Immature natural killer cell (primary cell): ENCODE results near the gene FAM110C. TPM values are rescaled to one million over a fixed set of nuclear protein-coding genes. Genes with fewer than 3 reads are reported as not detected.
"Not testable (repeated sequence)": the region's sequence is repeated elsewhere in the genome, so short reads cannot be mapped to it uniquely, and the experiment has no call there.

Experiments
- DNase-seq, 3 donors: peaks; one replicate each; pipeline ENCODE4 v3.0.0; 2022; ENCODE audit warnings: mixed read lengths in 1 of 3
- H3K27ac Mint-ChIP-seq, 6 donors: one replicate each; pipeline ENCODE4 v1.8.0; 2020; ENCODE audit warnings: mixed read lengths in 6 of 6, mild to moderate bottlenecking in 5 of 6, inconsistent platforms in 4 of 6, moderate library complexity in 3 of 6
- H3K27me3 Mint-ChIP-seq, 3 donors: one replicate each; pipeline ENCODE4 v1.8.0; 2020 to 2021; ENCODE audit warnings: low read depth in 3 of 3, mild to moderate bottlenecking in 3 of 3, mixed read lengths in 3 of 3, moderate library complexity in 3 of 3, inconsistent platforms in 1 of 3
- H3K36me3 Mint-ChIP-seq, 3 donors: one replicate each; pipeline ENCODE4 v1.8.0; 2020; ENCODE audit warnings: mixed read lengths in 3 of 3, inconsistent platforms in 2 of 3, mild to moderate bottlenecking in 2 of 3
- H3K4me1 Mint-ChIP-seq, 2 donors: one replicate each; pipeline ENCODE4 v1.8.0; 2020; ENCODE audit warnings: inconsistent platforms in 2 of 2, mild to moderate bottlenecking in 2 of 2, mixed read lengths in 2 of 2, moderate library complexity in 1 of 2
- H3K4me3 Mint-ChIP-seq, 5 donors: one replicate each; pipeline ENCODE4 v1.8.0; 2020; ENCODE audit warnings: mild to moderate bottlenecking in 5 of 5, mixed read lengths in 5 of 5, inconsistent platforms in 3 of 5, moderate library complexity in 3 of 5
- H3K9me3 Mint-ChIP-seq, 6 donors: one replicate each; pipeline ENCODE4 v1.8.0; 2020; ENCODE audit warnings: mild to moderate bottlenecking in 6 of 6, mixed read lengths in 6 of 6, inconsistent platforms in 4 of 6, moderate library complexity in 3 of 6
- polyA plus RNA-seq, 3 donors: library from polyadenylated mRNA; unstranded; fragments of 300-500 nt; fragmentation: Illumina TruSeq; gene quantifications; one replicate each; pipeline ENCODE4 v1.2.3, GENCODE V29; 2021

Gene FAM110C
- polyA plus RNA-seq, 3 donors from 2014 or later, result 1.9 to 2.8 TPM; not detected in 1

DNA sequence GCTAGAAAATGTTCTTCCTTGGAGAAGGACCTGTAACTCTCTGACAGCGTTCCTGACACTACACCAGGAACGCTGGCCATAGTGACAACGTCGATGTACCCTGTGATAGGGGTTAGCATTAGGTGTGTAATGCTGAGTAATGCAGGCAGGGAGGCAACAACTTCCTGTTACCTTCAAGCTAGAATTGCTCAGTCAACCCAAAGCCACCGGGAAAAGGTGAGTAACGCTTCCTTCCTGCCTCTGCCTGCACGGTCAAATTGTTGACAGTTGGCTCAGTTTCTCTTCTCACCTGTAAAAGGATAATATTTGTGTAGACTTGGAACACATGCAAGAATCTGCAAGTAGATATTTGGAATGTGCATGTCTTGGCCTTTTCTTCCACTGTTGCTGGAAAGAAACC is 12.7 kb downstream of the FAM110C start:
- Mint-ChIP-seq H3K4me1 (peaks cover 21 to 24% of the 10 kb centered on the region in 2 donors), H3K27me3 (peaks cover 0 to 7% (median 7%) of the 10 kb centered on the region in 3 donors), H3K36me3 (peaks cover 0 to 12% (median 7%) of the 10 kb centered on the region in 3 donors), H3K9me3 (no peaks in the 10 kb centered on the region), H3K4me3 (peak overlapping the region in 2 of 5 donors; percentile 12 to 27), H3K27ac (peak overlapping the region in 3 of 6 donors; percentile 13 to 72 (median 46))
- DNase-seq, result no peak

DNA sequence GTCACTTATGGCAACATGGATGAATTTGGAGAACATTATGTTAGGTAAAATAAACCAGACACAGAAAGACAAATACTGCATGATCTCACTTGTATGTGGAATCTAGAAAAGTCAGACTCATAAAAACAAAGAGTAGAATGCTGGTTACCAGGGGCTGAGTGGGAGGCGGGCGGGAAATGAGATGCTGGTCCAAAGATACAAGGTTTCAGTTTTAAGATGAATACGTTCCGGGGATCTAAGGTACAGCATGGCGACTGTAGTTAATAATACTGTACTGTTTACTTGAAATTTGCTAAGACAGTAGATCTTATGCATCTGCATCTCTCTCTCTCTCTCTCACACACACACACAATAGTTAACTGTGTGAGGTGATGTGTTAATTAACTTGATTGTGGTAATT is 14.2 kb downstream of the FAM110C start:
- Mint-ChIP-seq H3K27me3 (peaks cover 0 to 7% (median 5%) of the 10 kb centered on the region in 3 donors), H3K36me3 (peaks cover 0 to 9% (median 0%) of the 10 kb centered on the region in 3 donors), H3K4me1 (peaks cover 37 to 40% of the 10 kb centered on the region in 2 donors), H3K27ac (no peak overlapping the region), H3K4me3 (no peak overlapping the region), H3K9me3 (no peaks in the 10 kb centered on the region)
- no peak for DNase-seq

- H3K27ac Mint-ChIP-seq, result no peak overlapping the region
- H3K9me3 Mint-ChIP-seq, result no peaks in the 10 kb centered on the region
- no peak overlapping the region for H3K4me3 Mint-ChIP-seq
- peaks cover 48 to 49% of the 10 kb centered on the region in 2 donors for H3K4me1 Mint-ChIP-seq
- DNase-seq, result no peak
- H3K27me3 Mint-ChIP-seq, result peaks cover 0 to 5% (median 4%) of the 10 kb centered on the region in 3 donors
- H3K36me3 Mint-ChIP-seq, result no peaks in the 10 kb centered on the region
Measured at GRCh38 chr2:29253-29652, 17.1 kb downstream of the FAM110C start.

GRCh38 chr2:28406-28975 is 17.8 kb downstream of the FAM110C start:
- peak overlapping the region in 5 of 6 donors; percentile 10 to 79 (median 47) for H3K27ac Mint-ChIP-seq

GRCh38 chr2:26891-27290 is 19.4 kb downstream of the FAM110C start:
- H3K4me1 Mint-ChIP-seq, result peaks cover 59 to 60% of the 10 kb centered on the region in 2 donors
- H3K27me3 Mint-ChIP-seq, result peaks cover 2 to 5% (median 4%) of the 10 kb centered on the region in 3 donors
- peak overlapping the region in 1 of 5 donors; percentile 7 for H3K4me3 Mint-ChIP-seq
- H3K36me3 Mint-ChIP-seq, result no peaks in the 10 kb centered on the region
- H3K27ac Mint-ChIP-seq, result no peak overlapping the region
- H3K9me3 Mint-ChIP-seq, result peaks cover 0 to 5% (median 0%) of the 10 kb centered on the region in 6 donors
- no peak for DNase-seq

More at GRCh38 chr2:28406-28975, 17.8 kb downstream of the FAM110C start:
- Mint-ChIP-seq H3K4me1 (peaks cover 48 to 49% of the 10 kb centered on the region in 2 donors), H3K4me3 (peak overlapping the region in 3 of 5 donors; percentile 0 to 32 (median 21)), H3K36me3 (no peaks in the 10 kb centered on the region), H3K27me3 (peaks cover 2 to 5% (median 4%) of the 10 kb centered on the region in 3 donors), H3K9me3 (no peaks in the 10 kb centered on the region)
- DNase-seq, result no peak

DNA sequence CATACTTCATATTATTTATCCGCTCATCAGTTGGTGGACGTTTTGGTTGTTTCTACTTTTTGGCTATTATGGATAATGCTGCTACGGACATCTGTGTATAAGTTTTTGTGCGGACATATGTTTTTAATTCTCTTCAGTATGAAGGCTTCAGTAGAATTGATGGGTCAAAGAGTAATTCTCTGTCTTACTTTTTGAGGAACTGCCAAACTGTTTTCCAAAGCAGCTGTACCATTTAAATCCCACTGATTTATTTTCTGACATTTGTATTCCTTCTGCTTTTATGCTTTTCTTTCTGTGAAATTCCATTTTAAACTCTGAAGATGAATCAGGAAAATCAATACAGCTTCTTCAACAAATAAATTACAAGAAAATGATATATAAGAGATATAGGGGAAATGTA is 20.8 kb downstream of the FAM110C start:
- peaks cover 62 to 66% of the 10 kb centered on the region in 2 donors for H3K4me1 Mint-ChIP-seq
- no peak overlapping the region for H3K27ac Mint-ChIP-seq

GRCh38 chr2:24591-24990 is 21.7 kb downstream of the FAM110C start:
- Mint-ChIP-seq H3K27ac (peak overlapping the region in 4 of 6 donors; percentile 37 to 79 (median 42)), H3K4me3 (peak overlapping the region in 2 of 5 donors; percentile 60 to 67), H3K4me1 (peaks cover 67 to 73% of the 10 kb centered on the region in 2 donors)
- H3K27me3 Mint-ChIP-seq, H3K36me3 Mint-ChIP-seq, DNase-seq, H3K9me3 Mint-ChIP-seq: not testable (repeated sequence)

More for the DNA sequence above, 20.8 kb downstream of the FAM110C start:
- peaks cover 0 to 5% (median 0%) of the 10 kb centered on the region in 6 donors for H3K9me3 Mint-ChIP-seq
- H3K27me3 Mint-ChIP-seq, result peaks cover 2 to 4% (median 3%) of the 10 kb centered on the region in 3 donors
- H3K4me3 Mint-ChIP-seq, result no peak overlapping the region
- DNase-seq, result no peak
- no peaks in the 10 kb centered on the region for H3K36me3 Mint-ChIP-seq

DNA sequence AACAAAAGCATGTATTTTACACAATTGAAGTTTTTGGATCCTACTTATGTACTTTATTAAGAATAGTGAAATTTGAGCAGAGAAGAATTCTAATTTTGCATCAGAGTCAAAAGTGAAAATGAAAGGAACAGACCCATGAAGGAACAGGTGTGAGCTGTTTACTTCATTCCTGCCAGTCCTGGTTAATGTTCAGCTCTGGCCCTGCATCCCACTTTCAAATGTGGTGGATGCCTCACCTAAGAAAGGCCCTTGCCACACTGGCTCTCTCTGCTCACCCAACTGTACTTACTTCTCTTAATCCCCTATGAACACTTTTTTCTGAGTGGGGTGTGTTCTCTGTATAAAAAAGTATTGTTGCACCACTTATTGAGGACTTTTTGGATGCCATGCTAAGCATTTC is 22.2 kb downstream of the FAM110C start:
- Mint-ChIP-seq H3K27ac (peak overlapping the region in 5 of 6 donors; percentile 42 to 79 (median 57)), H3K4me1 (peaks cover 67 to 73% of the 10 kb centered on the region in 2 donors), H3K27me3 (peaks cover 2 to 4% (median 2%) of the 10 kb centered on the region in 3 donors), H3K9me3 (peaks cover 0 to 5% (median 0%) of the 10 kb centered on the region in 6 donors), H3K4me3 (peak overlapping the region; percentile 14 to 67 (median 61)), H3K36me3 (no peaks in the 10 kb centered on the region)
- DNase-seq, result peak; percentile 25 to 31 (median 29)

- Mint-ChIP-seq H3K4me1 (peaks cover 67 to 73% of the 10 kb centered on the region in 2 donors), H3K27me3 (peaks cover 0 to 2% (median 0%) of the 10 kb centered on the region in 3 donors), H3K9me3 (peaks cover 0 to 5% (median 0%) of the 10 kb centered on the region in 6 donors), H3K4me3 (peak overlapping the region in 2 of 5 donors; percentile 30 to 45), H3K36me3 (no peaks in the 10 kb centered on the region), H3K27ac (peak overlapping the region in 1 of 6 donors; percentile 28)
- no peak for DNase-seq
Measured at GRCh38 chr2:23283-23682, 23.0 kb downstream of the FAM110C start.

DNA sequence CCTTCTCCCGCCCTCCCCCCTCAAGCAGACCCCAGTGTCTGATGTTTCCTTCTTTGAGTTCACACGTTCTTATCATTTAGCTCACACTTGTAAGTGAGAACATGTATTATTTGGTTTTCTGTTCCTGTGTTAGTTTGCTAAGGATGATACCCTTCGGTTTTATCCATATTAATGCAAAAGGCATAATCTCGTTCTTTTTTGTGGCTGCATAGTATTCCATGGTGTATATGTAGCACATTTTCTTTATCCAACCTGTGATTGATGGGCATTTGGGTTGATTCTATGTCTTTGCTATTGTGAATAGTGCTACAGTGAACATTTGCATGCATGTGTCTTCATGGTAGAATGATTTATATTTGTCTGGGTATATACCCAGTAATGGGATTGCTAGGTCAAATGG is 24.1 kb downstream of the FAM110C start:
- DNase-seq, result peak in 1 of 3 donors; percentile 19
- H3K27ac Mint-ChIP-seq, result peak overlapping the region in 5 of 6 donors; percentile 23 to 65 (median 38)
- not testable (repeated sequence) for H3K27me3 Mint-ChIP-seq

DNA sequence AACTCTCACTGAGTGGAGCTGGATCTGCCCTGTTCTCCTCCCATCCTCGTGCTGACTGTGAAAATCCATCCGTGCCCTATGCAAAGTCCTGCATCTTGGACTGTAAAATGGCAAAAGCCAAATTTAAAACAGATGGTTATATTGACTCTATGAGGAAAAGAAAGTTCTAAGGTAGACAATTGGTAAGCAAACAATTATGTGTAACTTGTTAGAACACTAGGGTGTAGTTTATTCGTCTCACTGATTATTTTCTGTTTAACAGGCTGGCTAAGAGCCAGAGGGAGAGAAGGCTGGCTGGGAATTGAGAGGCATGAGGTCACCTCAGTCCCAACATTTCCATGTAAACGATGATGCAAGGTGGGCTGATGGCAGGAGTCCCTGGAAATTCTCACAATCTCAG is 26.0 kb downstream of the FAM110C start:
- not testable (repeated sequence) for H3K4me3 Mint-ChIP-seq, H3K9me3 Mint-ChIP-seq, DNase-seq, H3K27me3 Mint-ChIP-seq, H3K36me3 Mint-ChIP-seq
- peak overlapping the region in 1 of 6 donors; percentile 24 for H3K27ac Mint-ChIP-seq
- H3K4me1 Mint-ChIP-seq, result peaks cover 56 to 69% of the 10 kb centered on the region in 2 donors

More for the DNA sequence above, 24.1 kb downstream of the FAM110C start:
- H3K36me3 Mint-ChIP-seq, H3K9me3 Mint-ChIP-seq: not testable (repeated sequence)
- Mint-ChIP-seq H3K4me3 (peak overlapping the region in 4 of 5 donors; percentile 15 to 51 (median 38)), H3K4me1 (peaks cover 61 to 69% of the 10 kb centered on the region in 2 donors)

DNA sequence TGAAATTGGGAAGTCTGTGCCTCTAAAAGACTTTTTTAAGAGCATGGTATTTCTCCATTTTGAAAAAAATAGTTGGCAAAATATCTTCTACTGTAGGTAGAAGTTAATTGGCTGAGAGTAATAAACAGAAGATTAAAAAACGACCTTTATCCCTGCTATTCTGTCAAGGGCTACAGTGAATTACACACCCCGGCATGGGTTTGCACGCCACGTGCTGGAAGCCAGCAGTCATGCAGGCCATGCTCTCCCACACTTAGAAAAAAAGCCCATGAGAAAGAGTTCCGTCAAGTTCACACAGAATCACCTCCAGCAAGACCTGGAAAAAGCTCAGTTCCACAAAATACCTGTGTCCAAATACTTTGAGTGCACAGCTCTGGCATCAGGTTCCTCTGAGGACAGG is 26.8 kb downstream of the FAM110C start:
- Mint-ChIP-seq H3K9me3 (peaks cover 0 to 5% (median 0%) of the 10 kb centered on the region in 6 donors), H3K27me3 (peaks cover 0 to 7% (median 2%) of the 10 kb centered on the region in 3 donors), H3K4me1 (peaks cover 52 to 62% of the 10 kb centered on the region in 2 donors), H3K4me3 (no peak overlapping the region), H3K27ac (peak overlapping the region in 1 of 6 donors; percentile 65), H3K36me3 (no peaks in the 10 kb centered on the region)
- no peak for DNase-seq

- Mint-ChIP-seq H3K27me3 (peaks cover 0 to 12% (median 0%) of the 10 kb centered on the region in 3 donors), H3K36me3 (no peaks in the 10 kb centered on the region), H3K4me3 (peak overlapping the region in 2 of 5 donors; percentile 50 to 54), H3K27ac (peak overlapping the region in 3 of 6 donors; percentile 3 to 29 (median 25)), H3K9me3 (peaks cover 0 to 5% (median 0%) of the 10 kb centered on the region in 6 donors), H3K4me1 (peaks cover 43 to 53% of the 10 kb centered on the region in 2 donors)
- peak in 2 of 3 donors; percentile 28 to 29 for DNase-seq
Measured at GRCh38 chr2:18402-19271, 27.7 kb downstream of the FAM110C start.
